Brain microvascular endothelial cell (primary cell): Measurements from ENCODE around the gene SFTA2.

ENCODE experiments used
- DNase-seq: peaks from one replicate; pipeline ENCODE4 v3.0.0-alpha.2; 2020
- H3K27ac ChIP-seq: fragments of 250-450 bp; sonication (Bioruptor Pico); 2 replicates; pipeline ENCODE4 v1.5.1; 2020; ENCODE audit warnings: mild to moderate bottlenecking, moderate library complexity
- H3K27me3 ChIP-seq: fragments of 250-450 bp; sonication (Bioruptor Pico); replicated peaks from 2 replicates; pipeline ENCODE4 v1.5.1; 2020; ENCODE audit warnings: mild to moderate bottlenecking
- H3K36me3 ChIP-seq: fragments of 250-450 bp; sonication (Bioruptor Pico); replicated peaks from 2 replicates; pipeline ENCODE4 v1.5.1; 2020; ENCODE audit warnings: mild to moderate bottlenecking
- H3K4me3 ChIP-seq: 2 replicates; pipeline ENCODE4 v1.5.1; 2011; ENCODE audit warnings: low read depth, mild to moderate bottlenecking, control low read depth, low read length, moderate library complexity
- in situ Hi-C: cut with HindIII; loops from 2 replicates; pipeline ENCODE4 v1.10.0; 2017; ENCODE audit warnings: low sequenced_read_pairs, low pct_ligation_motif_present
- TF ChIP-seq, protein P1 (sequence below): IDR thresholded peaks from 2 replicates; pipeline ENCODE4 v1.5.1; 2011; ENCODE audit warnings: low read depth, mild to moderate bottlenecking, moderate library complexity, low read length, control low read depth, inconsistent platforms; ENCODE audit errors: missing control alignments

SFTA2 gene

DNA sequence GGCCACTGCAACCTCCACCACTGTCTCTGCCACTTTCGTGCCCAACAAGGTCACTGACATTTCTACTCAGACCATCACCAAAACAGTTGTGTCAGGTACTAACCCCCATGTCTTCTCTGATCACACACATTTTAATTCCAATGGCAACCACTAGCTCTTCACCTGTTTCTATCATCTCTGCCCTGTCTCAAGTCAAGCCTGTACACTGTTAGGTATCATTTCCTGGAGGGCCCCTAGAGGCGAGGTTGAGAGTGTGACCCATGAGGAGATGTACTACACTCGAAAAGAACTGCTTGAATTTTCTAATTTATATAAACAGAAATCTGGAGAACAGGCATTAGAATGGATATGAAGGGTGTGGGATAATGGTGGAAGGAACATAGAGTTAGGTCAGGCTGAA is 34.2 kb upstream of the SFTA2 start:
- TF ChIP-seq, protein P1, sequence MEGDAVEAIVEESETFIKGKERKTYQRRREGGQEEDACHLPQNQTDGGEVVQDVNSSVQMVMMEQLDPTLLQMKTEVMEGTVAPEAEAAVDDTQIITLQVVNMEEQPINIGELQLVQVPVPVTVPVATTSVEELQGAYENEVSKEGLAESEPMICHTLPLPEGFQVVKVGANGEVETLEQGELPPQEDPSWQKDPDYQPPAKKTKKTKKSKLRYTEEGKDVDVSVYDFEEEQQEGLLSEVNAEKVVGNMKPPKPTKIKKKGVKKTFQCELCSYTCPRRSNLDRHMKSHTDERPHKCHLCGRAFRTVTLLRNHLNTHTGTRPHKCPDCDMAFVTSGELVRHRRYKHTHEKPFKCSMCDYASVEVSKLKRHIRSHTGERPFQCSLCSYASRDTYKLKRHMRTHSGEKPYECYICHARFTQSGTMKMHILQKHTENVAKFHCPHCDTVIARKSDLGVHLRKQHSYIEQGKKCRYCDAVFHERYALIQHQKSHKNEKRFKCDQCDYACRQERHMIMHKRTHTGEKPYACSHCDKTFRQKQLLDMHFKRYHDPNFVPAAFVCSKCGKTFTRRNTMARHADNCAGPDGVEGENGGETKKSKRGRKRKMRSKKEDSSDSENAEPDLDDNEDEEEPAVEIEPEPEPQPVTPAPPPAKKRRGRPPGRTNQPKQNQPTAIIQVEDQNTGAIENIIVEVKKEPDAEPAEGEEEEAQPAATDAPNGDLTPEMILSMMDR = no peak
- Histone ChIP-seq H3K4me3 (no peak overlapping the region), H3K27ac (no peak overlapping the region), H3K27me3 (no peaks in the 10 kb centered on the region), H3K36me3 (no peaks in the 10 kb centered on the region)
- DNase-seq = no peak
- in situ Hi-C loops = no loop called here

- TF ChIP-seq, protein P1 = no peak
- in situ Hi-C loops = no loop called here
- Histone ChIP-seq H3K36me3 (no peaks in the 10 kb centered on the region), H3K27ac (no peak overlapping the region), H3K27me3 (no peaks in the 10 kb centered on the region), H3K4me3 (no peak overlapping the region)
- DNase-seq = no peak
These were observed 33.2 kb upstream of the SFTA2 start for GRCh38 chr6:30965140-30965601.

- DNase-seq = no peak
- Histone ChIP-seq H3K27ac (no peak overlapping the region), H3K36me3 (no peaks in the 10 kb centered on the region), H3K27me3 (no peaks in the 10 kb centered on the region), H3K4me3 (no peak overlapping the region)
- TF ChIP-seq, protein P1 = no peak
- in situ Hi-C loops = no loop called here
These were observed 32.1 kb upstream of the SFTA2 start for GRCh38 chr6:30964075-30964474.

GRCh38 chr6:30963641-30964040 is 31.7 kb upstream of the SFTA2 start:
- in situ Hi-C loops = no loop called here
- TF ChIP-seq, protein P1 = no peak
- H3K4me3 ChIP-seq = no peak overlapping the region
- no peak for DNase-seq
- no peaks in the 10 kb centered on the region for H3K27me3 ChIP-seq
- no peak overlapping the region for H3K27ac ChIP-seq
- H3K36me3 ChIP-seq = no peaks in the 10 kb centered on the region

DNA sequence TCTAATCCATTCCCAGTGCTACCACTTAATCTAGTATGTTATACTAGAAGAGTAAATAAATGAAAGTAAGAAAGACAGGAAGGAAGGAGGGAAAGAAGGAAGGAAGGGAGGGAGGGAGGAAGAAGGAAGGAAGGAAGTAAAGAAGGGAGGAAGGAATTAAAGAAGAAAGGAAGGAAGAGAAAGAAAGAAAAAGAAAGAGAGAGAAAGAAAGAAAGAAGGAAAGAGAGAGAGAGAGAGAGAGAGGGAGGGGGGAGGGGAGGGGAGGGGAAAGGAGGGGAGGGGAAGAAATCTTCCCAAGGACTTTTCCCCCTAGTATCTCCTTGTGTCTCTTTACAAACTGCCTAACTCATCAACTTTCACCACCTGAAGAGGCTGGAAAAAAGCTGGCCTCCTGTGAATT is 30.7 kb upstream of the SFTA2 start:
- H3K36me3 ChIP-seq = no peaks in the 10 kb centered on the region
- peaks cover 2% of the 10 kb centered on the region for H3K27me3 ChIP-seq
- DNase-seq = no peak
- in situ Hi-C loops = no loop called here
- TF ChIP-seq, protein P1 = no peak
- H3K4me3 ChIP-seq = no peak overlapping the region
- H3K27ac ChIP-seq = no peak overlapping the region

GRCh38 chr6:30960907-30961673 is 29.1 kb upstream of the SFTA2 start:
- TF ChIP-seq, protein P1 = no peak
- DNase-seq = peak; percentile 30
- Histone ChIP-seq H3K27ac (no peak overlapping the region), H3K4me3 (no peak overlapping the region), H3K36me3 (no peaks in the 10 kb centered on the region), H3K27me3 (peaks cover 10% of the 10 kb centered on the region)
- in situ Hi-C loops = no loop called here
